NCI-H1930 (cell line): ENCODE data around the gene SNAI1.
"Not testable (repeated sequence)": the region's sequence is repeated elsewhere in the genome, so short reads cannot be mapped to it uniquely, and the experiment has no call there.

Source experiments
- DNase-seq, 2 experiments: peaks; one replicate each; lab custom pipeline; 2025; lab: John Stamatoyannopoulos, UW

Gene SNAI1

GRCh38 chr20:49964964-49965780, 17.6 kb upstream of the SNAI1 start:
- peak; percentile 47 to 56 for DNase-seq

DNA sequence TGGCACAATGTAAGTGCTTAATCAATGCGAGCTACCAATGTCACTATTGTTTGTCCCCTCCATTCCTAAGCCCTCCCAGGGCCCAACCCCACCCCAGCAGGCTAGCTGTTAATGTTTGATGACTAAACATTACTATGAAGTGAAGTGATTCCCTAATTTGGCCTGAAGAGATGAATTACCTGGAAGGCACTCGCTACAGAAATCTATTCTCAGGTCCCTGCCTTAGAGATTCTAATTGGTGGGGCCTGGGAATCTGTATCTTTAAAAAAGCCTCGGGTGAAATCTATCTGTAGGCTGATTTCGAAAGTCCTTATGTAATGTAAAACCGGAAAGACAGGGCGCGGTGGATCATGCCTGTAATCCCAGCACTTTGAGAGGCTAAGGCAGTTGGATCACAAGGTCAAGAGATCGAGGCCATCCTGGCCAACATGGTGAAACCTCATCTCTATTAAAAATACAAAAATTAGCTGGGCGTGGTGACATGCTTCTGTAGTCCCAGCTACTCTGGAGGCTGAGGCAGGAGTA, 16.9 kb upstream of the SNAI1 start:
- DNase-seq: no peak

DNA sequence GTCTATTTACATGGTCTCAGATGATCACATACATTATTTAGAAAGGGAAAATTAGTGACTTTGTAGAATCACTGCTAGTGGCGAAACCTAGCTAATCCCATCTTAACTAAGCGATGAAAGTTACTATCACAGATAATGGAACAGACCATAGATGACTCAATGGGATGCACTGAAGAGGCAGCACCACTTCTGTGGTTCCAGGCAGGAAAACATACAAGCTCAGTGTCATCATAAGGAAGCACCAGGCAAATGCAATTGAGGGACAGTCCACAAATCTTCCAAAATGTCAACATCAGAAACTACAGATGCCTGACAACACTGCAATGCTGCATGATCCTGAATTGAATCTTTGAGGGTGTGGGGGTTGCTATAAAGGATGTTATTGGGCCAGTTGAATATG, 15.9 kb upstream of the SNAI1 start:
- DNase-seq: no peak

DNA sequence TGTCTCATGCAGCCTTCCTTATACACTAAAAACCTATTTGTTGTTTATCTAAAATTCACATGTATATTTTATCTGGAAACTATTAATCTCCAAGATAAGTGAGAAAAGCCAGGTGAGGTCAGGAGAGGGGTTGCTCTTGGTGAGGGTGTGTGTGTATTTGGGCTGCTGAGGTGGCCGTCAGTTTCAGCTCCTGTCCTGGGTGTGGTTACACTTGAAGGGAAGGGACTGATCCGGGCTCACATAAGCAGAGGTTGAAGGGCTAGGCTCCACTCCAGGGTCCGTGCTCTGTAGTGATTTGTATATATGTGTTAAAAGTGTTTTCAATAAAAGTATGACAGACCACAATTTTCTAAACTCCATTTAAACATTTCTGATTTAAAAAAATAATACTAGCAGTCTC, 13.5 kb upstream of the SNAI1 start:
- no peak for DNase-seq

DNA sequence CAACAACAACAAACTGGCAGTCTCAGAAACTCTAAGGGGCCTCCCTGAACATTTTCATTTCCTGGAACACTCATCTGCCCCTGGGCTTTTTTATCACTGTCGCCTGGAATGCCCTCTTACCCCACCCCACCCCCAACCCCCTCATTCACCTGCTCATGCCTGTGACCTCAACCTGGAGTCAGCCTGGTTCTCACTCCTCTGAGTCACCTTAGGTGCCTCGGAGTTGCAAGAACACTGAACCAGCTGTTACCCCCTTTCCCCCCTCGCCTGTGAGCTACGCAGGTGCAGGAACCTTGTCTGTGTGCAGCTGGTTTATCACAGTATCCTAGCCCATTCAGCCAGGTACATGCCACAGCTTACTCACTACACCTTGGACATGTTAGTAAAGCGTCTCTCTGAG, 12.8 kb upstream of the SNAI1 start:
- DNase-seq: no peak

GRCh38 chr20:49970498-49970897, 12.3 kb upstream of the SNAI1 start:
- DNase-seq: no peak

DNA sequence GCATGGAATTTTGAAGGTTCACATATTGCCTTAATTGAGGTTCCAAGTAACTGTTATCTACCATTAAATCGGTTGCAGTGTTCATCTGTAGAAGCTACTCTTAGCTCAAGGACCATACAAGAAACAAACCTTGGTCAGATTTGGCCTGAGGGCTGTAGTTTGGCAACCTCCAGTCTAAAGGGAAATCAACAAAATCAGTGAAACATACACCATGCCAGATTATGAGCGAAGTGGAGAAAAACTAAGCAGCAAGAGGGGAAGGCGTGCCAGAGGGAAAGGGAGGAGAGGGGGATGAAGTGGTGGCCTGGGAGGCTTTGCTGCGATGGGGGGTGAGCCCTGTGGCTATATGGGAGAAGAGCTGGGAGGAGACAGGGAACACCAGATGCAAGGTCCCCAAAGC, 8.8 kb upstream of the SNAI1 start:
- DNase-seq: no peak

- DNase-seq: no peak
Measured at GRCh38 chr20:49976542-49976941, 6.2 kb upstream of the SNAI1 start.

GRCh38 chr20:49977740-49978139, 5.0 kb upstream of the SNAI1 start:
- not testable (repeated sequence) for DNase-seq

- no peak for DNase-seq
Measured at GRCh38 chr20:49978685-49979029, 4.1 kb upstream of the SNAI1 start.

DNA sequence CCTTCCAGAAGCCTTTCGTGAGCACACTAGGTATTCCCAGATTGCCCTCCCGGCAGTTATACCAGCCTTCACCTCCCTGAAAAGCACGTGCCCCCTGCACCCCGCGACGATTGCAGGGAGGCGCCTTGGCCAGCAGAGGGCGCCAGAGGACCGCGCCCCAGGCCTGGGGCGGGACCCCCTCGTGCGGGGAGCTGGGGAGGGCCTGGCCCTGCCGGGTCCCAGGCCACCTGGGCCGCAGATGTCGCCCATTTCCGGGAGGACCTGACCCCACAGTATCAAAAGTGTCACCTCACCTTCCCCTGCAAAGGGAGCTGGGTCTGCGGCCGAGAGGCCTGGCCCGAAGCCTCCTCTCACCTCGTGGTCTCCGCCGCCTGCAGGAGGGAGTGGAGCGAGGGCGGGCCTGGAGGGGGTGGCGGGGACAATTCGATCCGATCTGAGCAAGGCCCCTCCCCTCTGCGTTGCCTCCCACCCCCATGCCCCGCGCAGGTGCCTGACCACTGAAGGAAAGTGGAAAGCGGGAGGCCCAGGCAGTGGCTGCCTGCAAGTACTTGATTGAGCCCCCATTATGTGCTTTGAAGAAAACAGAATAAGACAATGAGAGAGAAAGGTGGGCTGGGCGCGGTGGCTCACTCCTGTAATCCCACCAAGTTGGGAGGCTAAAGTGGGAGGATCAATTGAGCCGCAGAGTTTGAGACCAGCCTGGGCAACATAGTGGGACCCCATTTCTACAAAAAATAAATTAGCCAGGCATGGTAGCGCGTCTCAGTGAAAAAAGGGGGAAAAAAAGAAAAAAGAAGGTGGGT, 3.5 kb upstream of the SNAI1 start:
- peak; percentile 75 for DNase-seq

DNA sequence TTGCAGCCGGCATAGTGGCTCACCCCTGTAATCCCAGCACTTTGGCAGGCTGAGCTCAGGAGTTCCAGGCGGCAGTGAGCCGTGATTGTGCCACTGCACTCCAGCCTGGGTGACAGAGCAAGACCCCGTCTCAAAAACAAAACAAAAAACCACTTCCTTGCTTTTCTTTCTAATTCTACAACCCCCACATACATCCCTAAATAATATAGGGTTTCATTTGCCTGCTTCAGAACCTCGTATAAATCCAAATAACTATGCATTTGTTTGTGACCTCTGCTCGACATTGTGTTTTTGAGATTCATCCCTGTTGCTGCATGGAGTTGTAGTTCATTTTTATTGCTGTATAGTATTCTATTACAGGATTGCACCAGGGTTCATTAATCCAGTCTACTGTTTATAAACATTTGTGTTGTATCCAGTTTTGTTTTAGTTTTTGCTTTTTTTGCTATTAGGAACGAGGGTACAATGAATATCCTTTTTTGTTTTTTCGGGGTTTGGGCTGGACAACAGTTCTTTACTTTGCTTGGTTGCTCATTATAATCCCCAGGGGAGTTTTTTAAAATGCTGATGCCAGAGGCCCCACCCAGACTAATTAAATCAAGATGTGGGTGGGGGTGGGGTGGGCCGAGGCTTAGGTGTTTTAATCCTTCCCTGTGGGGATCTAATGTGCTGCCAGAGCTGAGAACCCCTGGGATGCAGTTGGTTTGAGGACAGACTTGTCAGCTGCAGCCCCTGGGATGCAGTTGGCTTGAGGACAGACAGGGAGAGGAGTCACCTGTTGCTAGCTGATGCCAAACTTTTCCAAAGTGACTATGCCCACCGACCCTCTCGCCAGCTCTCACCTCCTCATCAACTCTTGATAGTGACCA, 2.4 kb upstream of the SNAI1 start:
- no peak for DNase-seq

GRCh38 chr20:49981218-49982071, 1.3 kb upstream of the SNAI1 start:
- no peak for DNase-seq

- no peak for DNase-seq
Measured at GRCh38 chr20:49982072-49982345, 771 bp upstream of the SNAI1 start.

DNA sequence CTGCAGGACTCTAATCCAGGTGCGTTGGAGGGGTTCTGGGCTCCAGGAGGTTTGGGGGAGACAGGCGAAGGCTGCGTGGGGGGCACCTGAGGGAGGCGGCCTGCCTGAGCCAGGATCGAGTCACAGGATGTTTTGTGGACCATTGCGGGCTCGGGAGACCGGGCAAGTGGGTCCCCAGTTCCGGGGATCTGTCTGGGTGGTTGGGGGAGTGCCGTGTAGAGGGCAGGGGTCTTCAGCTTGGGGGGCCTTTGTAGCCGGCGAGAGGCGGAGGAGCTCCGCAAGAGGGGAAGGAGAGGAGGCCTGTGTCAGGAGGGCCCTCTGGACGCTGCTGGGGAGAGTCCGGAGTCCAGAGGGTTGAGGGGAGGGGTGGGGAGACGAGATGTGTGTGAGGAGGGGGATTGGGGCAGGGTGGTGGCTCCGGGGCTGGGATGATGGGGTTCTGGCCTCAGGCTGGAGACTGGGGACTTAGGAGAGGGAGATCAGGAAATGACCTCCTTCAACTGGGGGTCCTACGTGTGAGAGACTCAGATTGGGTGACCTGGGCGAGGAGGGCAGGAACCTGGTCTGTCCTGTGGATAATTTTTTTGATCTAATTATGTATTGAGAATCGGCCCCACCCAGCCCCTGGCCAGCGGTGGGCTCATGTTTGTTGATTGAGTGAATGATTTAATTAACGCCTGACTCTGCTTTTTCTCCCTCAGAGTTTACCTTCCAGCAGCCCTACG, 505 bp downstream of the SNAI1 start:
- DNase-seq: no peak

DNA sequence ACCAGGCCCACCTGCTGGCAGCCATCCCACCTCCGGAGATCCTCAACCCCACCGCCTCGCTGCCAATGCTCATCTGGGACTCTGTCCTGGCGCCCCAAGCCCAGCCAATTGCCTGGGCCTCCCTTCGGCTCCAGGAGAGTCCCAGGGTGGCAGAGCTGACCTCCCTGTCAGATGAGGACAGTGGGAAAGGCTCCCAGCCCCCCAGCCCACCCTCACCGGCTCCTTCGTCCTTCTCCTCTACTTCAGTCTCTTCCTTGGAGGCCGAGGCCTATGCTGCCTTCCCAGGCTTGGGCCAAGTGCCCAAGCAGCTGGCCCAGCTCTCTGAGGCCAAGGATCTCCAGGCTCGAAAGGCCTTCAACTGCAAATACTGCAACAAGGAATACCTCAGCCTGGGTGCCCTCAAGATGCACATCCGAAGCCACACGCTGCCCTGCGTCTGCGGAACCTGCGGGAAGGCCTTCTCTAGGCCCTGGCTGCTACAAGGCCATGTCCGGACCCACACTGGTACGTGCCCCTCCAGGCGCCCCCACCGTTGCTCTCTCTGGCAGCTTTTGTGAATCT, 1.1 kb downstream of the SNAI1 start:
- no peak for DNase-seq

DNA sequence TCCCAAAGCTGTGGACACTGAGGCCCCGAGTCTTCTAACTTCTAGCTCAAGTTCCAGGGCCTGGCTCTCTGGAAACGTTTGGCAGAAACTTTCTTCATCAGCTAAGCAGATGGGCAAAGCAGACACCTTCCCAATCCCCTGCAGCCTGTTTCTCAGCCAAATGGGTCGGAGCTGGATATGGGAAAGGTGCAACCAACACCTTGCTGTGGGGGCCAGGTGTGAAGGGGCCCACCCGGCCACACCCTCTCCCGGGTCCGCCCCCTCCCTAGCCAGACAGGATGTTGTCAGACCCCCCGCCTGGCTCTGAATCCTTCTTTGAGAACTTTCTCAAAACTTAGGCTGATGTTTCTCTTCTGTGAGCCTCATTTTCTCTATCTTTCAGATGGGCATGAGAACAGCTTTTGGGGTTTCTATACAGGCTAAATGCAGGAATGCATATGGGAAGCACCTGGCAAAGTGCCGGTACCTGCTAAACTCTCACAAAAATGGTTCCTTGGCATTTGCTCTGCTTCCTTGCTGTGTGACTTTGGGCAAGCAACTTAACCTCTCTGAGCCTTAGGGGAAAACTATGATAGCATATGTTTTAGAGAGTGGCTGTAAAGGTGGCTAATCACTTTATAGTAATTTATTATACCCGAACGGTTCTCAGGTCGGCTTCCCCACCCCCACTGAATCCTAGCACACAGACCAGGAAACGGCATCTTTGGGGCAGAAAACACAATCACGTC, 1.8 kb downstream of the SNAI1 start:
- DNase-seq: no peak

GRCh38 chr20:49985157-49985556, 2.4 kb downstream of the SNAI1 start:
- DNase-seq: no peak

DNA sequence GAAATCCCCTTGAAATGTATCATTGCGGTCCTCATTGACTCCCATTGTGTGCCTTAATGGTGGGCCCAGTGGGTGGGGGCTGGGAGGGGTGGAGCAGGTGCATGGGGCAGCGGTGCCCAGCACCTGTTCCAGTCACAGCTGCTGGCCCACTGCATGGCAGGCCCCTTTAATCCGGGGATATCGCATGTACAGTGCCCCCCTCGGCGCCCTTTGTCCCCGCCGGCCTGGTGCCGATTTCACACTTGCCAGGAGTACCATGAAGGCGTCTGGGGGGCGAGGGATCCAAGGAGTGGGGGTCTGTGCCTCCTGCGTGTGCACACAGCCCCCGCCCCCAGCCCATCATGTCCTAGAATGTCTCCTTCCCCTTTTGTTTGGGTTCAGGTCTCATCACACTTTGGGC, 2.8 kb downstream of the SNAI1 start:
- no peak for DNase-seq

DNA sequence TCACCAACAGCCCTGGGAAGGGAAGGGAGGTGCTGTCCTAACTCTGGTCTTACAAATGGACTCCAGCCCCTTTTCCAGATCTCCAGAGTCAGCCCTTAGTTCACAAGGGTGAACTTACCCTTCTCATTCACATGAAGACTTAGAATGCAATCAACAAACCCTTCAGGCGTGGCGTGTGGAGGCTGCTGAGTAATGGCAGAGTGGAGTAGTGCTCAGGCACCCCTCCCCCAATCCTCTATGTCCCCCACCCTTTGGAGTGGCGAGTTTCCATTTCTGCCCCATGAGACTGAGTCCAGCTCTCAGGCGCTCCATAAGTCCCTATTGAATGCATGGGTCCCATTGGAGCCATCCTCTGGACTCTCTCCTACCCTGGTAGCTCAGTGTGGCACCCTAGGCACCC, 3.3 kb downstream of the SNAI1 start:
- no peak for DNase-seq
